H9 (cell line): Measurements from ENCODE around the gene SEMA5A. TPM values are rescaled to one million over a fixed set of nuclear protein-coding genes. Genes with fewer than 3 reads are reported as not detected.

Experiments used
- DNase-seq: peaks from one replicate; pipeline ENCODE4 v3.0.0-alpha.2; 2017
- H2AFZ ChIP-seq: one replicate; pipeline ENCODE4 v1.6.1; 2013; ENCODE audit warnings: mild to moderate bottlenecking, low read length, control low read depth, moderate library complexity
- H2AK5ac ChIP-seq: 2 replicates; pipeline ENCODE4 v1.6.1; 2013; ENCODE audit warnings: low read length, control low read depth, mixed read lengths; ENCODE audit not compliant: insufficient read length
- H2BK120ac ChIP-seq: one replicate; pipeline ENCODE4 v1.6.1; 2013; ENCODE audit warnings: low read depth, mild to moderate bottlenecking, low read length, control low read depth, inconsistent platforms; ENCODE audit not compliant: poor library complexity, severe bottlenecking
- H2BK12ac ChIP-seq: 2 replicates; pipeline ENCODE4 v1.6.1; 2013; ENCODE audit warnings: low read length, control low read depth, mixed read lengths, low read depth; ENCODE audit not compliant: insufficient read length
- H2BK15ac ChIP-seq: 2 replicates; pipeline ENCODE4 v1.6.1; 2013; ENCODE audit warnings: low read depth, low read length, control low read depth
- H2BK20ac ChIP-seq: one replicate; pipeline ENCODE4 v1.6.1; 2013; ENCODE audit warnings: low read depth, mild to moderate bottlenecking, low read length, control low read depth, inconsistent platforms; ENCODE audit not compliant: poor library complexity, severe bottlenecking
- H2BK5ac ChIP-seq: 2 replicates; pipeline ENCODE4 v1.6.1; 2013; ENCODE audit warnings: low read length, control low read depth, mixed read lengths; ENCODE audit not compliant: insufficient read length
- H3K14ac ChIP-seq: 2 replicates; pipeline ENCODE4 v1.6.1; 2013; ENCODE audit warnings: low read length, control low read depth; ENCODE audit not compliant: insufficient read depth
- H3K18ac ChIP-seq: 2 replicates; pipeline ENCODE4 v1.6.1; 2013; ENCODE audit warnings: low read depth, mild to moderate bottlenecking, mixed read lengths, low read length, control low read depth; ENCODE audit not compliant: insufficient read length
- H3K23ac ChIP-seq: 2 replicates; pipeline ENCODE4 v1.6.1; 2013; ENCODE audit warnings: low read length, control low read depth, mixed read lengths, low read depth; ENCODE audit not compliant: insufficient read length
- H3K23me2 ChIP-seq: 2 replicates; pipeline ENCODE4 v1.6.1; 2013; ENCODE audit warnings: low read depth, mild to moderate bottlenecking, mixed read lengths, low read length, control low read depth; ENCODE audit not compliant: insufficient read length, poor library complexity, severe bottlenecking
- H3K27ac ChIP-seq: 2 replicates; pipeline ENCODE4 v1.5.1; 2013; ENCODE audit warnings: low read length, control low read depth, mixed read lengths, low read depth; ENCODE audit not compliant: insufficient read length
- H3K27me3 ChIP-seq: 2 replicates; pipeline ENCODE4 v1.6.1; 2013; ENCODE audit warnings: low read length, control low read depth, inconsistent platforms; ENCODE audit not compliant: insufficient read depth
- H3K4ac ChIP-seq: 2 replicates; pipeline ENCODE4 v1.6.1; 2013; ENCODE audit warnings: low read depth, mild to moderate bottlenecking, control low read depth, inconsistent platforms, low read length, moderate library complexity
- H3K4me1 ChIP-seq: 2 replicates; pipeline ENCODE4 v1.6.1; 2013; ENCODE audit warnings: low read length, control low read depth, inconsistent platforms; ENCODE audit not compliant: insufficient read depth
- H3K4me2 ChIP-seq: 2 replicates; pipeline ENCODE4 v1.6.1; 2013; ENCODE audit warnings: low read length, control low read depth, mixed read lengths; ENCODE audit not compliant: insufficient read length, insufficient read depth
- H3K56ac ChIP-seq: 2 replicates; pipeline ENCODE4 v1.6.1; 2013; ENCODE audit warnings: low read depth, mild to moderate bottlenecking, mixed read lengths, low read length, control low read depth; ENCODE audit not compliant: insufficient read length
- H3K79me1 ChIP-seq: 2 replicates; pipeline ENCODE4 v1.6.1; 2013; ENCODE audit warnings: low read depth, mild to moderate bottlenecking, moderate library complexity, low read length, control low read depth, inconsistent platforms; ENCODE audit not compliant: insufficient read depth, poor library complexity, severe bottlenecking
- H3K79me2 ChIP-seq: 2 replicates; pipeline ENCODE4 v1.6.1; 2013; ENCODE audit warnings: low read length, control low read depth, inconsistent platforms; ENCODE audit not compliant: insufficient read depth
- H3K9ac ChIP-seq: 2 replicates; pipeline ENCODE4 v1.6.1; 2013; ENCODE audit warnings: low read length, control low read depth, mixed read lengths; ENCODE audit not compliant: insufficient read length; ENCODE audit errors: extremely low read depth
- H3K9me3 ChIP-seq: one replicate; pipeline ENCODE4 v1.6.1; 2013; ENCODE audit warnings: low read depth, low read length, inconsistent platforms; ENCODE audit not compliant: control insufficient read depth
- H3T11ph ChIP-seq: one replicate; pipeline ENCODE4 v1.6.1; 2013; ENCODE audit warnings: mild to moderate bottlenecking, low read length, control low read depth, inconsistent platforms
- H4K20me1 ChIP-seq: one replicate; pipeline ENCODE4 v1.6.1; 2013; ENCODE audit not compliant: control insufficient read depth, insufficient read length, insufficient read depth
- H4K5ac ChIP-seq: 2 replicates; pipeline ENCODE4 v1.6.1; 2013; ENCODE audit warnings: low read depth, mild to moderate bottlenecking, mixed read lengths, low read length, control low read depth; ENCODE audit not compliant: insufficient read length
- H4K8ac ChIP-seq: replicated peaks from 2 replicates; pipeline ENCODE4 v1.6.1; 2013; ENCODE audit warnings: low read length, control low read depth, mixed read lengths, low read depth; ENCODE audit not compliant: insufficient read length
- H4K91ac ChIP-seq: 2 replicates; pipeline ENCODE4 v1.6.1; 2013; ENCODE audit warnings: low read depth, mild to moderate bottlenecking, moderate library complexity, mixed read lengths, low read length, control low read depth; ENCODE audit not compliant: insufficient read length
- H3K27ac Mint-ChIP-seq, 3 experiments: 2 replicates in 2 of 3; 3 replicates in 1 of 3; pipeline ENCODE4 v1.8.0; 2020 to 2021; ENCODE audit warnings: mixed read lengths in 3 of 3, mild to moderate bottlenecking in 1 of 3, moderate library complexity in 1 of 3
- H3K27me3 Mint-ChIP-seq: 2 replicates; pipeline ENCODE4 v1.8.0; 2021; ENCODE audit warnings: low read depth, mild to moderate bottlenecking, moderate library complexity, mixed read lengths
- H3K36me3 Mint-ChIP-seq, 3 experiments: 2 replicates in 2 of 3; 3 replicates in 1 of 3; pipeline ENCODE4 v1.8.0; 2020 to 2021; ENCODE audit warnings: low read depth in 3 of 3, mixed read lengths in 3 of 3; ENCODE audit not compliant: insufficient read depth in 1 of 3
- H3K4me1 Mint-ChIP-seq, 2 experiments: 2 replicates each; pipeline ENCODE4 v1.8.0; 2020; ENCODE audit warnings: mixed read lengths in 2 of 2
- H3K4me3 Mint-ChIP-seq, 2 experiments: 2 replicates in 1 of 2; 3 replicates in 1 of 2; pipeline ENCODE4 v1.8.0; 2020 to 2021; ENCODE audit warnings: mild to moderate bottlenecking in 2 of 2, mixed read lengths in 2 of 2, moderate library complexity in 1 of 2
- H3K9me3 Mint-ChIP-seq, 2 experiments: 2 replicates in 1 of 2; 3 replicates in 1 of 2; pipeline ENCODE4 v1.8.0; 2020; ENCODE audit warnings: mild to moderate bottlenecking in 2 of 2, mixed read lengths in 2 of 2, moderate library complexity in 1 of 2
- WGBS: extraction: QIAGEN DNeasy Blood & Tissue Kit; methylation state at CpG from one replicate; pipeline ENCODE4 v1.1.7; 2013; ENCODE audit warnings: missing lambda C conversion rate, low lambda C conversion rate, mixed read lengths; ENCODE audit not compliant: insufficient read length; ENCODE audit errors: extremely low coverage; 5-methylcytosine and 5-hydroxymethylcytosine counted together
- total RNA-seq: library from RNA; stranded (reverse); gene quantifications from 2 replicates; pipeline ENCODE4 v1.2.1, GENCODE V29; 2021
- TF ChIP-seq, protein P1 (sequence below): fragments of 200-600 bp; sonication (generic); conservative IDR thresholded peaks from 3 replicates; pipeline ENCODE4 v1.8.0; 2021; ENCODE audit warnings: antibody characterized with exemption, mild to moderate bottlenecking

The SEMA5A gene
- total RNA-seq, 1 experiment from 2014 or later, result 4.3 TPM

DNA sequence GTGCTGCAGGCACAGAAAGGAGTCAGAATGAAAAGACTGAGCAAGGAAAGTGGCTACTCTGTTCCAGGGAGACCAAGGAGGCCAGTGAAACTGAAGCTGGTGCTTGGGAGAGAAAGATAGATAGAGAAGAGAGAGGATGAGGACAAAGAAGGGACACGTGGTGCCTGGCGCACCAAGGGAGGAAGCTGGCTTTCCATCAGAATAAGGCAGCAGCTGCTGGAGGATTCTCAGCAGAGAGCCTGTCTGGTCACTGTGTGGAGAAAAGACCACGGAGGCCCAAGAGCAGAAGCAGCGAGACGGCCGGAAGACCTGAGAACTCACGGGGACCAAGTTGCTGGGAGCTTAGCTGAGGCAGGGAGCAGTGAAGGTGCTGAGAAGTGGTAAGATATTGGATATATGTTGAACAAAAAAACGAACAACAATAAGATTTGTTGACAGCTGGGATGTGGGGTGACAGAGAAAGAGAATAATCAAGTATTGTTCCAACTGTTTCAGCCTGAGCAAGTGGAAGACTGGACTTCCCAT is 116.1 kb downstream of the SEMA5A start:
- Mint-ChIP-seq H3K27ac (no peak overlapping the region), H3K4me3 (no peak overlapping the region), H3K36me3 (no peaks in the 10 kb centered on the region), H3K9me3 (no peaks in the 10 kb centered on the region), H3K4me1 (peaks cover 12 to 13% of the 10 kb centered on the region in 2 experiments), H3K27me3 (no peaks in the 10 kb centered on the region)
- Histone ChIP-seq H3K4me2 (no peak overlapping the region), H3K9me3 (no peaks in the 10 kb centered on the region), H3K27ac (no peak overlapping the region), H2BK12ac (no peak overlapping the region), H3K9ac (no peak overlapping the region), H3K18ac (no peak overlapping the region), H4K5ac (no peak overlapping the region), H3K79me2 (no peaks in the 10 kb centered on the region), H4K91ac (no peak overlapping the region), H3K4me1 (no peaks in the 10 kb centered on the region), H3K14ac (no peak overlapping the region), H4K20me1 (no peaks in the 10 kb centered on the region), H3K27me3 (no peaks in the 10 kb centered on the region), H3K23ac (no peak overlapping the region), H2BK20ac (no peak overlapping the region), H2AK5ac (no peak overlapping the region), H3T11ph (no peak overlapping the region), H3K4ac (no peak overlapping the region), H2AFZ (no peak overlapping the region), H2BK5ac (no peak overlapping the region), H3K23me2 (no peaks in the 10 kb centered on the region), H2BK15ac (no peak overlapping the region), H3K56ac (no peak overlapping the region), H4K8ac (no peak overlapping the region), H2BK120ac (no peak overlapping the region), H3K79me1 (no peaks in the 10 kb centered on the region)
- TF ChIP-seq, protein P1, sequence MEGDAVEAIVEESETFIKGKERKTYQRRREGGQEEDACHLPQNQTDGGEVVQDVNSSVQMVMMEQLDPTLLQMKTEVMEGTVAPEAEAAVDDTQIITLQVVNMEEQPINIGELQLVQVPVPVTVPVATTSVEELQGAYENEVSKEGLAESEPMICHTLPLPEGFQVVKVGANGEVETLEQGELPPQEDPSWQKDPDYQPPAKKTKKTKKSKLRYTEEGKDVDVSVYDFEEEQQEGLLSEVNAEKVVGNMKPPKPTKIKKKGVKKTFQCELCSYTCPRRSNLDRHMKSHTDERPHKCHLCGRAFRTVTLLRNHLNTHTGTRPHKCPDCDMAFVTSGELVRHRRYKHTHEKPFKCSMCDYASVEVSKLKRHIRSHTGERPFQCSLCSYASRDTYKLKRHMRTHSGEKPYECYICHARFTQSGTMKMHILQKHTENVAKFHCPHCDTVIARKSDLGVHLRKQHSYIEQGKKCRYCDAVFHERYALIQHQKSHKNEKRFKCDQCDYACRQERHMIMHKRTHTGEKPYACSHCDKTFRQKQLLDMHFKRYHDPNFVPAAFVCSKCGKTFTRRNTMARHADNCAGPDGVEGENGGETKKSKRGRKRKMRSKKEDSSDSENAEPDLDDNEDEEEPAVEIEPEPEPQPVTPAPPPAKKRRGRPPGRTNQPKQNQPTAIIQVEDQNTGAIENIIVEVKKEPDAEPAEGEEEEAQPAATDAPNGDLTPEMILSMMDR, result no peak
- no peak for DNase-seq
- no CpG with 5 or more reads among the region's 8 CpGs for WGBS
